Upper lobe of left lung (tissue), 6 donors: Measurements from ENCODE around the gene REM2. TPM values are rescaled to one million over a fixed set of nuclear protein-coding genes. Genes with fewer than 3 reads are reported as not detected.

Source experiments
- ATAC-seq, 2 donors: fragments of 200-7000 bp; cut with Tn5 transposase; one replicate each; pipeline ENCODE4 v1.9.1; 2022; ENCODE audit warnings: mild to moderate bottlenecking in 2 of 2, moderate library complexity in 2 of 2; ENCODE audit not compliant: low FRiP score in 2 of 2
- DNase-seq, 2 donors: peaks; one replicate each; pipeline ENCODE4 v3.0.0-alpha.2; 2019 to 2020
- H3K27ac ChIP-seq, 4 donors: fragments of 200-600 bp; sonication (generic); one replicate each; pipeline ENCODE4 v1.5.1; 2016 to 2019
- H3K27me3 ChIP-seq, 4 donors: fragments of 200-600 bp; sonication (generic); one replicate each; pipeline ENCODE4 v1.5.1; 2017 to 2019
- H3K36me3 ChIP-seq, 4 donors: fragments of 200-600 bp; sonication (generic); one replicate each; pipeline ENCODE4 v1.5.1; 2016 to 2019
- H3K4me1 ChIP-seq, 4 donors: fragments of 200-600 bp; sonication (generic); one replicate each; pipeline ENCODE4 v1.5.1; 2018 to 2019
- H3K4me3 ChIP-seq, 4 donors: fragments of 200-600 bp; sonication (generic); one replicate each; pipeline ENCODE4 v1.5.1; 2017 to 2019; ENCODE audit warnings: mild to moderate bottlenecking in 2 of 4, moderate library complexity in 1 of 4
- H3K9me3 ChIP-seq, 4 donors: fragments of 200-600 bp; sonication (generic); one replicate each; pipeline ENCODE4 v1.5.1; 2018 to 2019
- EP300 ChIP-seq, 4 donors: sonication (generic); formaldehyde crosslinking; IDR thresholded peaks; one replicate each; pipeline ENCODE4 v1.5.1; 2017; ENCODE audit warnings: antibody characterized with exemption in 4 of 4, control low read depth in 2 of 4
- POLR2A ChIP-seq, 4 donors: fragments of 450-650 bp; IDR thresholded peaks; one replicate each; pipeline ENCODE4 v1.5.1; 2016 to 2017; ENCODE audit warnings: antibody characterized with exemption in 4 of 4, mild to moderate bottlenecking in 2 of 4
- POLR2AphosphoS5 ChIP-seq, 2 donors: sonication (generic); formaldehyde crosslinking; IDR thresholded peaks; one replicate each; pipeline ENCODE4 v1.5.1; 2017; ENCODE audit warnings: antibody characterized with exemption in 2 of 2
- WGBS, 2 donors: methylation state at CpG; one replicate each; pipeline ENCODE4 v1.1.5; 2017 to 2018; 5-methylcytosine and 5-hydroxymethylcytosine counted together
- total RNA-seq, 6 donors: library from RNA; depleted of rRNA in 4 of 6; stranded (reverse); fragments of >200 nt in 4 of 6; gene quantifications; one replicate each; pipeline versions ENCODE4 v1.1.0 to v1.2.1, GENCODE V29; 2016 to 2021
- TF ChIP-seq, protein P1 (sequence below), 6 experiments: fragments of 450-650 bp in 4 of 6; fragments of 200-600 bp in 2 of 6; sonication (generic) in 2 of 6; IDR thresholded peaks; one replicate each; pipeline ENCODE4 v1.5.1; 2016 to 2019; ENCODE audit warnings: antibody characterized with exemption in 6 of 6
- donor health status: DM: no; HTN: no; CAD: no; lungs with moderate emphysema.
- donor health status: DM: no; HTN: yes; CAD: no; lungs with severe emphysema.

The REM2 gene
- total RNA-seq, 6 donors from 2014 or later: 1.0 to 6.3 (median 1.2) TPM

DNA sequence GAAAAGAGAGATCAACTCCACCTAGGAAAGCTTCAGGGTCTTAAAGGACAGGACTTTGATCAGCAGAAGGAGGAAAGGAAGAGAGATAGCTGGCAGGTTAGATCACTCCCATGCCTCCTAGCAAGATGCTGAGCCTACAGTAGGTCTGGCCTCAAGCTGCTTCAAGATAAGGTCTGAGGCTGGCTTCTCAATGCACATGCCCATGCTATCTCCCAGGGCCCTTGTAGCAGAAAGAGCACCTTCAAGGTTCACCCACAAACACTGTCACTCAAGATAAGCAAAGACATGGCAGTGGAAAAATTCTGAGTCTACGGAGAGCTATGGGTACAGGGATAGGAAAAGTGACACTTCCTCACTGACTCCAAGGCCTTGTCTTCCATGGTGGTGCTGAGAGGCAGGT lies 14.3 kb downstream of the REM2 start:
- H3K36me3 ChIP-seq: peaks cover 12 to 33% (median 21%) of the 10 kb centered on the region in 4 donors
- ATAC-seq (no peak), DNase-seq (no peak)
- TF ChIP-seq POLR2AphosphoS5 (IDR thresholded peaks at IDR 0.05) (no peak), EP300 (IDR thresholded peaks at IDR 0.05) (no peak), POLR2A (IDR thresholded peaks at IDR 0.05) (no peak)
- TF ChIP-seq, protein P1, sequence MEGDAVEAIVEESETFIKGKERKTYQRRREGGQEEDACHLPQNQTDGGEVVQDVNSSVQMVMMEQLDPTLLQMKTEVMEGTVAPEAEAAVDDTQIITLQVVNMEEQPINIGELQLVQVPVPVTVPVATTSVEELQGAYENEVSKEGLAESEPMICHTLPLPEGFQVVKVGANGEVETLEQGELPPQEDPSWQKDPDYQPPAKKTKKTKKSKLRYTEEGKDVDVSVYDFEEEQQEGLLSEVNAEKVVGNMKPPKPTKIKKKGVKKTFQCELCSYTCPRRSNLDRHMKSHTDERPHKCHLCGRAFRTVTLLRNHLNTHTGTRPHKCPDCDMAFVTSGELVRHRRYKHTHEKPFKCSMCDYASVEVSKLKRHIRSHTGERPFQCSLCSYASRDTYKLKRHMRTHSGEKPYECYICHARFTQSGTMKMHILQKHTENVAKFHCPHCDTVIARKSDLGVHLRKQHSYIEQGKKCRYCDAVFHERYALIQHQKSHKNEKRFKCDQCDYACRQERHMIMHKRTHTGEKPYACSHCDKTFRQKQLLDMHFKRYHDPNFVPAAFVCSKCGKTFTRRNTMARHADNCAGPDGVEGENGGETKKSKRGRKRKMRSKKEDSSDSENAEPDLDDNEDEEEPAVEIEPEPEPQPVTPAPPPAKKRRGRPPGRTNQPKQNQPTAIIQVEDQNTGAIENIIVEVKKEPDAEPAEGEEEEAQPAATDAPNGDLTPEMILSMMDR (IDR thresholded peaks at IDR 0.05): no peak
- no peak overlapping the region for H3K27ac ChIP-seq
- peaks cover 0 to 6% (median 4%) of the 10 kb centered on the region in 4 donors for H3K4me1 ChIP-seq
- H3K27me3 ChIP-seq: no peaks in the 10 kb centered on the region
- 94 to 95% methylated on average over 1 of the region's 1 CpG for WGBS, 2 donors
- no peak overlapping the region for H3K4me3 ChIP-seq
- no peaks in the 10 kb centered on the region for H3K9me3 ChIP-seq

DNA sequence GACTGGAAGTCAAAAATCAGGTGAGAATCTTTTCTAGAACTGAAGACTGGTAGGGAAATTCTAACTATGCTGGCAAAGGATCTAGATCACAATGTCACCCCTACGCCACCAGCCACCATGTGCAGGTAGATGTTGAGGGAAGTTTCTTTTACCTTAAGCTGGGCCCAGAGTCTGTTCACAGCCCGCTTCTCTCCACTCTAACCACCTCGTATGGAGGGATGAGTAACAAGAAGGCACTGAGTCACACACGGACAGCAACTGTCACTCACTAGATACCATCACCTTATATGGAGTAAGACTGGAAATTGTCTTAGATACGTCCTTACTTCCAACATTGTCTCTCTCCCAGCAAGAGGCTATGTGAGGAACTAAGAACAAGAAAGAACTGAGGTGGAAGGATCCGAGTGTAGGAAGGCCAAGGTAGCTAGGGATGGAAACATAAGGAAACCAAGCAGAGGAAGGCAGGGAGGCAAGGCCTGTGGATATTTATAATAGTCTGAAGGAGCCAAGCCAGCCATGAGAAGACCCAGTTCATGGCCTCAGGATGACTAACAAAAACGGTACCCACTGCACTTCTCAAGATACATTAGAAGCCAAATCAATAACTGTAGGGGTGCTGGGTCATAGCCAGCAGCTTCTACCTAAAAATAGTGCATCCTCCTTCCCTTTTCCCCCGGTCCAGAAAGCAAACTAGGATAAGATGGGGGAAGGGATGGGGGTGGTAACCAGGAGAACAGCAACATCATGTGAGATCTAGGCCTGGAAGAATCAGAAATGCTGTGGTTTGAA lies 15.5 kb downstream of the REM2 start:
- no peak overlapping the region for H3K4me3 ChIP-seq
- H3K4me1 ChIP-seq: peaks cover 0 to 6% (median 4%) of the 10 kb centered on the region in 4 donors
- H3K36me3 ChIP-seq: peaks cover 19 to 43% (median 30%) of the 10 kb centered on the region in 4 donors
- H3K27ac ChIP-seq: peak overlapping the region in 1 of 4 donors; percentile 3
- H3K9me3 ChIP-seq: no peaks in the 10 kb centered on the region
- TF ChIP-seq, protein P1 (IDR thresholded peaks at IDR 0.05): no peak
- TF ChIP-seq EP300 (IDR thresholded peaks at IDR 0.05): no peak
- TF ChIP-seq POLR2A (IDR thresholded peaks at IDR 0.05): no peak
- TF ChIP-seq POLR2AphosphoS5 (IDR thresholded peaks at IDR 0.05): no peak
- ATAC-seq (no peak), DNase-seq (no peak)
- H3K27me3 ChIP-seq: no peaks in the 10 kb centered on the region
- WGBS, 2 donors: 65 to 75% methylated on average over 8 of the region's 8 CpGs

DNA sequence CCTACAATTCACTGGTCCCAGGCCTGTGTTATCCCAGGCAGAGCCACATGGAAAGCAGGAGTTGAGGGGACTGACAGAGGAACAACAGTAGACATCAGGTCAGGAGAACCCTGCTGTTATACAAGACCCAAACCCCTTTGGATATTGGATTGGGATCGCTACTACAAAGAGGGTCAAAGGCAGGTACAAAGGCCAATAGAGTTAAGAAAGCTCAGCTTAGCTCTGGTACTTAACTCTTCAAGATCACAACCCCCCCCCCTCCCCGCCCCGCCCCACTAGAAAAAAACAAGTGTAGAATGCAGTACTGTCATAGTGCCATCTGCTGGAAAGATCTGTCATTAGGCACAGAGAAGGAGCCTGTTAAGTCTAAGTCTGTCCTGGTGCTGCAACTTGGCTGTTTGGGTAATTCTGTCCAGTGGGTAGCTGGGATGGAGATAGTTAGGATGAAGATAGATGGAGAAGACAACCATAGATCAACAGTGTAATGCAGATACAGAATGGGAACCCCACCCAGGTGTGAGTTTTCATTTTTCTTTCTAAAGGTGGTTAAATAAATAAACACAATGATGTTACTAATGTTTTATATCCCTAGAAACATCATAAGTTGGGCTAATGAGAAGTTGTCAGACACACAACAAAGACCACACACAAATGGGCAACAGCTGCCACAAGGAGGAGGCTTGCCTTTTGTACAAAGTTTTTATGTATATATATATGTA lies 17.2 kb downstream of the REM2 start:
- Histone ChIP-seq H3K4me3 (no peak overlapping the region), H3K9me3 (no peaks in the 10 kb centered on the region), H3K27me3 (no peaks in the 10 kb centered on the region), H3K27ac (peak overlapping the region in 2 of 4 donors; percentile 40 to 48), H3K36me3 (peaks cover 35 to 60% (median 45%) of the 10 kb centered on the region in 4 donors), H3K4me1 (peaks cover 0 to 6% (median 4%) of the 10 kb centered on the region in 4 donors)
- DNase-seq (no peak), ATAC-seq (peak; percentile 67 to 79)
- 46 to 52% methylated on average over 3 of the region's 3 CpGs for WGBS, 2 donors
- TF ChIP-seq, protein P1 (IDR thresholded peaks at IDR 0.05): peak in 5 of 6 experiments; percentile 27 to 48 (median 40)
- TF ChIP-seq EP300 (IDR thresholded peaks at IDR 0.05): no peak

DNA sequence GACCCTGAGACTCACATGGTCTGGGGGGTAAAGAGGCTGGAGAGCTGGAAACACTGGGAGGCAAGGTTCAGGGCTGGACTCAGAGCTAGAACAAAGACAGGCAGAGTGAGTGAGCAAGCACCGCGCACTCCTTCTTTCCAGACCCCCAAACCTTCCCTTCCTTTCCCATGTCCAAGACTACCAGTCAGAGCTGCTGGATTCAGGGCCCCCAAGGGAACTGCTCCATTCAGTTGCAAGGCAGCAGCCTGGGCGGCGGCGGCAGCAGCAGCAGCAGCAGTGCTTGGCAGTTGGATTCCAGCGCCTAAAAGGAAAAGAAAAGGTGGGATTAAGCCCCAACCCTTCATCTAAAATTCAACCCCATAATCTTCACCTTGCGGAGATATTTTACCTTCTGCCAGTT lies 18.8 kb downstream of the REM2 start:
- H3K4me1 ChIP-seq: peaks cover 0 to 6% (median 1%) of the 10 kb centered on the region in 4 donors
- TF ChIP-seq, protein P1 (IDR thresholded peaks at IDR 0.05): no peak
- DNase-seq: no peak
- H3K9me3 ChIP-seq: no peaks in the 10 kb centered on the region
- no peak overlapping the region for H3K4me3 ChIP-seq
- no peak for ATAC-seq
- no peak overlapping the region for H3K27ac ChIP-seq
- 98 to 99% methylated on average over 7 of the region's 7 CpGs for WGBS, 2 donors
- no peaks in the 10 kb centered on the region for H3K27me3 ChIP-seq
- peaks cover 51 to 76% (median 61%) of the 10 kb centered on the region in 4 donors for H3K36me3 ChIP-seq
